ENCODE data around the gene PLCG1. TPM values are rescaled to one million over a fixed set of nuclear protein-coding genes. Genes with fewer than 3 reads are reported as not detected.

The PLCG1 gene
- total and polyA plus RNA-seq, 2 experiments from 2014 or later = 27.4 to 206 TPM

DNA sequence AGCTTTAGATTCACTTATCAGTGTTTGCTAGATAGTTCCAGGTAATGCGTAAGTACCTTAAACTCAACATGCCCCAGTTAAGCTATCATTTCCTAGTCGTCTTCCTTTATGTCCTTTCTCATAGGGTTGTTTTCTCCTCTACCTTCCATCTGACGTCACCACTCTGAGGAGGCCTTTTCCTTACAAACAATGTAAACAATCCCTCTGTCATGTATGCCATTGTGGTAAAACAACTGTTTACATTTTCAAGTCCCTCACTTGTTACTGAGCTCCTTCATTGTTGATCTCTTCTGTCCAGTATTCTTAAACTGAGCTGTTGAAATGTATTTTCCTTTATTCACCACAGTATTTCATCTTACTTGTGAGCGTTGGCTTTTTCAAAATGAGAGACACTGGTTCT, 45.4 kb upstream of the PLCG1 start (continued):
- TF ChIP-seq, protein P1, sequence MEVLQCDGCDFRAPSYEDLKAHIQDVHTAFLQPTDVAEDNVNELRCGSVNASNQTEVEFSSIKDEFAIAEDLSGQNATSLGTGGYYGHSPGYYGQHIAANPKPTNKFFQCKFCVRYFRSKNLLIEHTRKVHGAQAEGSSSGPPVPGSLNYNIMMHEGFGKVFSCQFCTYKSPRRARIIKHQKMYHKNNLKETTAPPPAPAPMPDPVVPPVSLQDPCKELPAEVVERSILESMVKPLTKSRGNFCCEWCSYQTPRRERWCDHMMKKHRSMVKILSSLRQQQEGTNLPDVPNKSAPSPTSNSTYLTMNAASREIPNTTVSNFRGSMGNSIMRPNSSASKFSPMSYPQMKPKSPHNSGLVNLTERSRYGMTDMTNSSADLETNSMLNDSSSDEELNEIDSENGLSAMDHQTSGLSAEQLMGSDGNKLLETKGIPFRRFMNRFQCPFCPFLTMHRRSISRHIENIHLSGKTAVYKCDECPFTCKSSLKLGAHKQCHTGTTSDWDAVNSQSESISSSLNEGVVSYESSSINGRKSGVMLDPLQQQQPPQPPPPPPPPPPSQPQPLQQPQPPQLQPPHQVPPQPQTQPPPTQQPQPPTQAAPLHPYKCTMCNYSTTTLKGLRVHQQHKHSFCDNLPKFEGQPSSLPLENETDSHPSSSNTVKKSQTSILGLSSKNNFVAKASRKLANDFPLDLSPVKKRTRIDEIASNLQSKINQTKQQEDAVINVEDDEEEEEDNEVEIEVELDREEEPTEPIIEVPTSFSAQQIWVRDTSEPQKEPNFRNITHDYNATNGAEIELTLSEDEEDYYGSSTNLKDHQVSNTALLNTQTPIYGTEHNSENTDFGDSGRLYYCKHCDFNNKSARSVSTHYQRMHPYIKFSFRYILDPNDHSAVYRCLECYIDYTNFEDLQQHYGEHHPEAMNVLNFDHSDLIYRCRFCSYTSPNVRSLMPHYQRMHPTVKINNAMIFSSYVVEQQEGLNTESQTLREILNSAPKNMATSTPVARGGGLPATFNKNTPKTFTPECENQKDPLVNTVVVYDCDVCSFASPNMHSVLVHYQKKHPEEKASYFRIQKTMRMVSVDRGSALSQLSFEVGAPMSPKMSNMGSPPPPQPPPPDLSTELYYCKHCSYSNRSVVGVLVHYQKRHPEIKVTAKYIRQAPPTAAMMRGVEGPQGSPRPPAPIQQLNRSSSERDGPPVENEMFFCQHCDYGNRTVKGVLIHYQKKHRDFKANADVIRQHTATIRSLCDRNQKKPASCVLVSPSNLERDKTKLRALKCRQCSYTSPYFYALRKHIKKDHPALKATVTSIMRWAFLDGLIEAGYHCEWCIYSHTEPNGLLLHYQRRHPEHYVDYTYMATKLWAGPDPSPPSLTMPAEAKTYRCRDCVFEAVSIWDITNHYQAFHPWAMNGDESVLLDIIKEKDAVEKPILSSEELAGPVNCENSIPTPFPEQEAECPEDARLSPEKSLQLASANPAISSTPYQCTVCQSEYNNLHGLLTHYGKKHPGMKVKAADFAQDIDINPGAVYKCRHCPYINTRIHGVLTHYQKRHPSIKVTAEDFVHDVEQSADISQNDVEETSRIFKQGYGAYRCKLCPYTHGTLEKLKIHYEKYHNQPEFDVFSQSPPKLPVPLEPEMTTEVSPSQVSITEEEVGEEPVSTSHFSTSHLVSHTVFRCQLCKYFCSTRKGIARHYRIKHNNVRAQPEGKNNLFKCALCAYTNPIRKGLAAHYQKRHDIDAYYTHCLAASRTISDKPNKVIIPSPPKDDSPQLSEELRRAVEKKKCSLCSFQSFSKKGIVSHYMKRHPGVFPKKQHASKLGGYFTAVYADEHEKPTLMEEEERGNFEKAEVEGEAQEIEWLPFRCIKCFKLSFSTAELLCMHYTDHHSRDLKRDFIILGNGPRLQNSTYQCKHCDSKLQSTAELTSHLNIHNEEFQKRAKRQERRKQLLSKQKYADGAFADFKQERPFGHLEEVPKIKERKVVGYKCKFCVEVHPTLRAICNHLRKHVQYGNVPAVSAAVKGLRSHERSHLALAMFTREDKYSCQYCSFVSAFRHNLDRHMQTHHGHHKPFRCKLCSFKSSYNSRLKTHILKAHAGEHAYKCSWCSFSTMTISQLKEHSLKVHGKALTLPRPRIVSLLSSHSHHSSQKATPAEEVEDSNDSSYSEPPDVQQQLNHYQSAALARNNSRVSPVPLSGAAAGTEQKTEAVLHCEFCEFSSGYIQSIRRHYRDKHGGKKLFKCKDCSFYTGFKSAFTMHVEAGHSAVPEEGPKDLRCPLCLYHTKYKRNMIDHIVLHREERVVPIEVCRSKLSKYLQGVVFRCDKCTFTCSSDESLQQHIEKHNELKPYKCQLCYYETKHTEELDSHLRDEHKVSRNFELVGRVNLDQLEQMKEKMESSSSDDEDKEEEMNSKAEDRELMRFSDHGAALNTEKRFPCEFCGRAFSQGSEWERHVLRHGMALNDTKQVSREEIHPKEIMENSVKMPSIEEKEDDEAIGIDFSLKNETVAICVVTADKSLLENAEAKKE (CRISPR knock-in tag; IDR thresholded peaks at IDR 0.05) = no peak
- TF ChIP-seq ZNF331 (CRISPR knock-in tag; IDR thresholded peaks at IDR 0.05; ENCODE audit: low read depth) = no peak
- no peak for TF ChIP-seq ZNF114 (CRISPR knock-in tag; IDR thresholded peaks at IDR 0.05)
- TF ChIP-seq CREB1 (CRISPR knock-in tag; IDR thresholded peaks at IDR 0.05; ENCODE audit: low read depth) = no peak
- no peak for TF ChIP-seq EZH2phosphoT487 (IDR thresholded peaks at IDR 0.05; ENCODE audit: unreplicated experiment)
- TF ChIP-seq EZH2 (IDR thresholded peaks at IDR 0.05; ENCODE audit: low read depth, unreplicated experiment) = no peak
- TF ChIP-seq NANOG (IDR thresholded peaks at IDR 0.05; ENCODE audit: borderline replicate concordance) = no peak
- TF ChIP-seq JUNB (IDR thresholded peaks at IDR 0.05; ENCODE audit: unreplicated experiment) = no peak

DNA sequence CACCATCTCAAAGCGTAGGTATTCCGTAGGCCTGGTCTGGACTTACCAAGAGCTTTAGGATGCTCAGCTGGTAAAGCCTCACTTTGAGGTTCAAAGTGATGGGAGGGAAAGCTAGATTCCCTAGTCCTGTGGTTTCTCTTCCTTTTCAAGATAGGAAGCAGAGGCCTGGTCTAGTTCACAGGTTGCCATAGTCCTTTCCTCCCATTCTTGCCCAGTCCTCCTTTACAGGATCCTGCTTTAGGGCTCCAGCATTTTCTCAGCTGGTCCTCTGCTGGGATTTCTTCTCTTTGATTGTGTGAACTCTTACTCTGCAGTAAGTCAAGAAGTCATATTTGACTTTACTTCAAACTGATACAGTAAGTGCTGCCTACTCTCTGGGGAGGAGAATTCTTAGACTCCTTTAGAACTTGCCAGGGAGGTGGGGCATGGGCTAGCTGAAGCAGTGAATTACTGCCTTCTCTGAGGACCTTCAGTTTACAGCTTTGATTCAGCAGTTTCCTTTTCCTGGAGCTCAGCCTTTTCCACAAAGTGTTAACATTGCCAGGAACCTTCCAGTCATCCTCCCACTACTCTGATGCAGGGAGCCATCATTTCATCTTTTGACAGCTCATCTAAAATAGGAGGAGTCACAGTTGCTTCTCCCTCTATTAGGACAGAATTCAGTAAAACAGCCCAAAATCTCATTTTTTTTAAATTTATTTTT, 42.8 kb upstream of the PLCG1 start:
- Mint-ChIP-seq H3K9me3 (no peaks in the 10 kb centered on the region), H3K36me3 (ENCODE audit: low read depth) (peaks cover 71% of the 10 kb centered on the region), H3K27ac (no peak overlapping the region), H3K27me3 (ENCODE audit: insufficient read depth, low read depth, poor library complexity) (peaks cover 5% of the 10 kb centered on the region), H3K4me1 (no peaks in the 10 kb centered on the region), H3K4me3 (no peak overlapping the region)
- Histone ChIP-seq H2AFZ (no peak overlapping the region), H3K79me2 (replicated peaks; ENCODE audit: insufficient read depth) (peaks cover 6% of the 10 kb centered on the region; the same call in 1 of the 2 replicates), H3K36me3 (ENCODE audit: insufficient read depth) (peaks cover 55% of the 10 kb centered on the region), H3K27ac (ENCODE audit: low read depth) (peak overlapping the region; percentile 41; the same call in 1 of the 2 replicates), H4K20me1 (replicated peaks; ENCODE audit: insufficient read depth) (peaks cover 16% of the 10 kb centered on the region; the same call in 1 of the 2 replicates), H3K9me2 (ENCODE audit: insufficient read depth) (no peaks in the 10 kb centered on the region), H3K4me3 (no peak overlapping the region), H3K4me1 (ENCODE audit: insufficient read depth) (no peaks in the 10 kb centered on the region), H3K4me2 (no peak overlapping the region), H3F3A (replicated peaks; ENCODE audit: low read depth) (peaks cover 7% of the 10 kb centered on the region; the same call in 1 of the 2 replicates), H3K27me3 (ENCODE audit: insufficient read depth) (no peaks in the 10 kb centered on the region)
- ATAC-seq (no peak), DNase-seq (ENCODE audit: low spot score) (no peak)
- TF ChIP-seq CREB1 (CRISPR knock-in tag; IDR thresholded peaks at IDR 0.05; ENCODE audit: low read depth) (no peak), STAT1 (IDR thresholded peaks at IDR 0.05; ENCODE audit: unreplicated experiment) (no peak)
- TF ChIP-seq, protein P1 (CRISPR knock-in tag; IDR thresholded peaks at IDR 0.05) = no peak

Data from GM23338 (cell line).